Fibroblast of skin of scalp (primary cell): ENCODE data around the gene NLGN2. TPM values are rescaled to one million over a fixed set of nuclear protein-coding genes. Genes with fewer than 3 reads are reported as not detected.
"Not testable (repeated sequence)": the region's sequence is repeated elsewhere in the genome, so short reads cannot be mapped to it uniquely, and the experiment has no call there.

Experiments used
- DNase-seq: peaks from one replicate; pipeline ENCODE4 v3.0.0-alpha.2; 2013
- polyA plus RNA-seq, 2 experiments: library from polyadenylated mRNA; unstranded; fragments of 120-200 nt; gene quantifications; one replicate each; pipeline ENCODE4 v1.2.1, GENCODE V29; 2013; ENCODE audit not compliant: insufficient read length in 2 of 2

The NLGN2 gene
- polyA plus RNA-seq (2013, experiment 1 of 2; ENCODE audit: insufficient read length): 58.9 TPM
- polyA plus RNA-seq (2013, experiment 2 of 2; ENCODE audit: insufficient read length): 55.8 TPM

GRCh38 chr17:7407485-7408251 is at the start of gene NLGN2:
Gene NLGN2 (plus strand): TSS chr17:7407845. CDS start chr17:7408256, 411 bp downstream.
- no peak for DNase-seq

- no peak for DNase-seq
Observed at GRCh38 chr17:7361906-7362305, 45.7 kb upstream of the NLGN2 start.

GRCh38 chr17:7363311-7363710 is 44.3 kb upstream of the NLGN2 start:
- no peak for DNase-seq

- not testable (repeated sequence) for DNase-seq
Observed at GRCh38 chr17:7365963-7366362, 41.7 kb upstream of the NLGN2 start.

GRCh38 chr17:7367083-7367482 is 40.6 kb upstream of the NLGN2 start:
- no peak for DNase-seq

GRCh38 chr17:7367918-7368598 is 39.6 kb upstream of the NLGN2 start:
- no peak for DNase-seq

- DNase-seq: not testable (repeated sequence)
Observed at GRCh38 chr17:7368599-7368994, 39.0 kb upstream of the NLGN2 start.

GRCh38 chr17:7369825-7370224 is 37.8 kb upstream of the NLGN2 start:
- no peak for DNase-seq

GRCh38 chr17:7370853-7371252 is 36.8 kb upstream of the NLGN2 start:
- no peak for DNase-seq

GRCh38 chr17:7374353-7374752 is 33.3 kb upstream of the NLGN2 start:
- no peak for DNase-seq

GRCh38 chr17:7379134-7379533 is 28.5 kb upstream of the NLGN2 start:
- no peak for DNase-seq

- peak; percentile 36 for DNase-seq
Observed at GRCh38 chr17:7380321-7380720, 27.3 kb upstream of the NLGN2 start.

- no peak for DNase-seq
Observed at GRCh38 chr17:7380855-7381683, 26.6 kb upstream of the NLGN2 start, which contains the start of gene TNK1. Gene TNK1 (plus strand): TSS chr17:7381089. CDS start chr17:7382927, 1,838 bp downstream.

- no peak for DNase-seq
Observed at GRCh38 chr17:7382901-7383300, 24.7 kb upstream of the NLGN2 start.

- DNase-seq: no peak
Observed at GRCh38 chr17:7383371-7383741, 24.3 kb upstream of the NLGN2 start.

- DNase-seq: peak; percentile 30
Observed at GRCh38 chr17:7383742-7384488, 23.7 kb upstream of the NLGN2 start.

GRCh38 chr17:7384489-7385081 is 23.1 kb upstream of the NLGN2 start:
- no peak for DNase-seq

- DNase-seq: no peak
Observed at GRCh38 chr17:7388856-7389255, 18.8 kb upstream of the NLGN2 start.

GRCh38 chr17:7389924-7390910 is 17.4 kb upstream of the NLGN2 start:
- DNase-seq: no peak

- DNase-seq: no peak
Observed at GRCh38 chr17:7391307-7391706, 16.3 kb upstream of the NLGN2 start.
